ENCODE results near the gene MPI. TPM values are rescaled to one million over a fixed set of nuclear protein-coding genes. Genes with fewer than 3 reads are reported as not detected.
"Not testable (repeated sequence)": the region's sequence is repeated elsewhere in the genome, so short reads cannot be mapped to it uniquely, and the experiment has no call there.

Gene MPI
- total RNA-seq, 2 donors from 2014 or later: 22.4 to 26.5 TPM

GRCh38 chr15:74885461-74885860 lies 4.4 kb upstream of the MPI start:
- DNase-seq (ENCODE audit: low spot score): no peak
- intact Hi-C loops (cut with DNase I): no loop called here

- intact Hi-C loops (cut with DNase I); DNase-seq (ENCODE audit: low spot score): not testable (repeated sequence)
Observed at GRCh38 chr15:74887537-74888193, 2.2 kb upstream of the MPI start.

GRCh38 chr15:74888716-74889115 lies 1.1 kb upstream of the MPI start:
- no peak for DNase-seq (ENCODE audit: low spot score)
- intact Hi-C loops (cut with DNase I): no loop called here

GRCh38 chr15:74889390-74889882 lies 406 bp upstream of the MPI start:
- no peak for DNase-seq (ENCODE audit: low spot score)
- intact Hi-C loops (cut with DNase I): no loop called here

- intact Hi-C loops (cut with DNase I): no loop called here
- no peak for DNase-seq (ENCODE audit: low spot score)
Observed at GRCh38 chr15:74890665-74890960, 771 bp downstream of the MPI start.

- DNase-seq (ENCODE audit: low spot score): no peak
- intact Hi-C loops (cut with DNase I): no loop called here
Observed at GRCh38 chr15:74891469-74891868, 1.6 kb downstream of the MPI start.

- DNase-seq (ENCODE audit: low spot score): no peak
- intact Hi-C loops (cut with DNase I): no loop called here
Observed at GRCh38 chr15:74892313-74892712, 2.5 kb downstream of the MPI start.

- DNase-seq (ENCODE audit: low spot score): no peak
- intact Hi-C loops (cut with DNase I): no loop called here
Observed at GRCh38 chr15:74892931-74893330, 3.1 kb downstream of the MPI start.

- intact Hi-C loops (cut with DNase I): no loop called here
- DNase-seq (ENCODE audit: low spot score): no peak
Observed at GRCh38 chr15:74893627-74894026, 3.8 kb downstream of the MPI start.

- DNase-seq (ENCODE audit: low spot score); intact Hi-C loops (cut with DNase I): not testable (repeated sequence)
Observed at GRCh38 chr15:74894383-74894782, 4.5 kb downstream of the MPI start.

GRCh38 chr15:74895830-74896229 lies 6.0 kb downstream of the MPI start:
- DNase-seq (ENCODE audit: low spot score): no peak
- intact Hi-C loops (cut with DNase I): loop anchor here in 1 of 2 donors (5.0 kb wide), 1 partner anchor 49 kb away; no protein-coding TSS in a partner anchor

GRCh38 chr15:74896316-74896715 lies 6.5 kb downstream of the MPI start:
- no peak for DNase-seq (ENCODE audit: low spot score)
- intact Hi-C loops (cut with DNase I): loop anchor here in 1 of 2 donors (5.0 kb wide), 1 partner anchor 49 kb away; no protein-coding TSS in a partner anchor

GRCh38 chr15:74897300-74897701 lies 7.5 kb downstream of the MPI start:
- intact Hi-C loops (cut with DNase I): loop anchor here in 1 of 2 donors (5.0 kb wide), 1 partner anchor 50 kb away; no protein-coding TSS in a partner anchor
- DNase-seq (ENCODE audit: low spot score): no peak

GRCh38 chr15:74901612-74902063 lies 11.8 kb downstream of the MPI start:
- intact Hi-C loops (cut with DNase I): no loop called here
- no peak for DNase-seq (ENCODE audit: low spot score)

GRCh38 chr15:74902295-74903075 lies 12.6 kb downstream of the MPI start:
- no peak for DNase-seq (ENCODE audit: low spot score)
- intact Hi-C loops (cut with DNase I): no loop called here

GRCh38 chr15:74903676-74904075 lies 13.8 kb downstream of the MPI start:
- no peak for DNase-seq (ENCODE audit: low spot score)
- intact Hi-C loops (cut with DNase I): no loop called here

- intact Hi-C loops (cut with DNase I): no loop called here
- DNase-seq (ENCODE audit: low spot score): no peak
Observed at GRCh38 chr15:74904190-74904805, 14.5 kb downstream of the MPI start.

- intact Hi-C loops (cut with DNase I): no loop called here
- DNase-seq (ENCODE audit: low spot score): peak; percentile 83
Observed at GRCh38 chr15:74906067-74906449, 16.2 kb downstream of the MPI start.

- intact Hi-C loops (cut with DNase I): no loop called here
- peak; percentile 98 for DNase-seq (ENCODE audit: low spot score)
Observed at GRCh38 chr15:74906450-74907162, 16.8 kb downstream of the MPI start, which contains the start of gene FAM219B. TSS of gene FAM219B (minus strand) at chr15:74906851. CDS start at chr15:74906800, 51 bp downstream.

All from posterior vena cava (tissue), 2 donors.